Stimulated activated CD8-positive, alpha-beta memory T cell treated with anti-CD3 and anti-CD28 coated beads, Interleukin-15, amount 100 ng/mL, for 4 hours (primary cell): Measurements from ENCODE around the gene HIGD1B.
"Not testable (repeated sequence)": the region's sequence is repeated elsewhere in the genome, so short reads cannot be mapped to it uniquely, and the experiment has no call there.

Experiments
- DNase-seq, 2 donors: peaks; one replicate each; pipeline ENCODE4 v3.0.0-alpha.2; 2020; ENCODE audit warnings: low read depth in 2 of 2

Gene HIGD1B

GRCh38 chr17:44847586-44847985 is at the start of gene HIGD1B:
Gene HIGD1B, plus strand, starts transcription at chr17:44847883. Its CDS starts 270 bp downstream, at chr17:44848153.
- DNase-seq: no peak

GRCh38 chr17:44798356-44798755 is 49.3 kb upstream of the HIGD1B start:
- DNase-seq: no peak

- no peak for DNase-seq
Measured at GRCh38 chr17:44801880-44802279, 45.8 kb upstream of the HIGD1B start.

GRCh38 chr17:44804302-44805089 is 43.2 kb upstream of the HIGD1B start:
- DNase-seq: no peak

GRCh38 chr17:44807093-44807816 is 40.4 kb upstream of the HIGD1B start:
- DNase-seq: no peak

GRCh38 chr17:44807817-44808155 is 39.9 kb upstream of the HIGD1B start:
- no peak for DNase-seq

GRCh38 chr17:44808156-44808555 is 39.5 kb upstream of the HIGD1B start:
- no peak for DNase-seq

GRCh38 chr17:44808656-44809388 is 38.9 kb upstream of the HIGD1B start:
- DNase-seq: not testable (repeated sequence)

- DNase-seq: no peak
Measured at GRCh38 chr17:44812263-44812662, 35.4 kb upstream of the HIGD1B start.

- DNase-seq: not testable (repeated sequence)
Measured at GRCh38 chr17:44818508-44818907, 29.2 kb upstream of the HIGD1B start.

GRCh38 chr17:44820631-44821212 is 27.0 kb upstream of the HIGD1B start:
- DNase-seq: no peak

GRCh38 chr17:44825236-44825635 is 22.4 kb upstream of the HIGD1B start:
- DNase-seq: not testable (repeated sequence)

- DNase-seq: no peak
Measured at GRCh38 chr17:44826123-44826790, 21.4 kb upstream of the HIGD1B start.

- DNase-seq: no peak
Measured at GRCh38 chr17:44827863-44828262, 19.8 kb upstream of the HIGD1B start.

- DNase-seq: no peak
Measured at GRCh38 chr17:44828919-44829522, 18.7 kb upstream of the HIGD1B start.

- no peak for DNase-seq
Measured at GRCh38 chr17:44829523-44830358, 17.9 kb upstream of the HIGD1B start, which contains the start of gene GJC1. Gene GJC1, minus strand, starts transcription at chr17:44830287. Its CDS starts 24,470 bp downstream, at chr17:44805817.

GRCh38 chr17:44830359-44831288 is 17.1 kb upstream of the HIGD1B start:
- DNase-seq: no peak

- no peak for DNase-seq
Measured at GRCh38 chr17:44831371-44831770, 16.3 kb upstream of the HIGD1B start.

GRCh38 chr17:44832805-44833204 is 14.9 kb upstream of the HIGD1B start:
- DNase-seq: no peak
